ENCODE results near the gene MMP14. TPM values are rescaled to one million over a fixed set of nuclear protein-coding genes. Genes with fewer than 3 reads are reported as not detected.
A peak's percentile ranks its signal among the peaks of the same experiment; 100 is the strongest.

MMP14 gene
- total and polyA plus RNA-seq, 9 of the 15 experiments (the other 6 are each of a cell fraction or from before 2014, with no cell fraction given), result 0.36 to 5.8 (median 1.3) TPM; not detected in 2

GRCh38 chr14:22822571-22823098, 13.8 kb upstream of the MMP14 start (continued):
- TF ChIP-seq, protein P1, sequence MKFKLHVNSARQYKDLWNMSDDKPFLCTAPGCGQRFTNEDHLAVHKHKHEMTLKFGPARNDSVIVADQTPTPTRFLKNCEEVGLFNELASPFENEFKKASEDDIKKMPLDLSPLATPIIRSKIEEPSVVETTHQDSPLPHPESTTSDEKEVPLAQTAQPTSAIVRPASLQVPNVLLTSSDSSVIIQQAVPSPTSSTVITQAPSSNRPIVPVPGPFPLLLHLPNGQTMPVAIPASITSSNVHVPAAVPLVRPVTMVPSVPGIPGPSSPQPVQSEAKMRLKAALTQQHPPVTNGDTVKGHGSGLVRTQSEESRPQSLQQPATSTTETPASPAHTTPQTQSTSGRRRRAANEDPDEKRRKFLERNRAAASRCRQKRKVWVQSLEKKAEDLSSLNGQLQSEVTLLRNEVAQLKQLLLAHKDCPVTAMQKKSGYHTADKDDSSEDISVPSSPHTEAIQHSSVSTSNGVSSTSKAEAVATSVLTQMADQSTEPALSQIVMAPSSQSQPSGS (CRISPR knock-in tag; IDR thresholded peaks at IDR 0.05), result no peak
- TF ChIP-seq KLF16 (IDR thresholded peaks at IDR 0.05) (peak; percentile 42; the same call in 1 of the 2 replicates), RBFOX2 (IDR thresholded peaks at IDR 0.05; ENCODE audit: low read depth, low read length) (peak; percentile 43; the same call in 1 of the 2 replicates), RFX7 (CRISPR knock-in tag; IDR thresholded peaks at IDR 0.05) (no peak), OTX1 (CRISPR knock-in tag; IDR thresholded peaks at IDR 0.05) (no peak), ZNF197 (CRISPR knock-in tag; IDR thresholded peaks at IDR 0.05; ENCODE audit: low read depth) (no peak), POLR3G (IDR thresholded peaks at IDR 0.05; ENCODE audit: extremely low read depth, insufficient read length, insufficient replicate concordance) (no peak), TOE1 (IDR thresholded peaks at IDR 0.05; ENCODE audit: borderline replicate concordance) (no peak), TOE1 (CRISPR knock-in tag; IDR thresholded peaks at IDR 0.05; ENCODE audit: borderline replicate concordance, low read depth) (no peak), CCAR2 (IDR thresholded peaks at IDR 0.05; ENCODE audit: low read depth, low read length) (no peak), RCOR1 (IDR thresholded peaks at IDR 0.05; ENCODE audit: borderline replicate concordance in 1 of 2, low read depth in 2 of 2, low read length in 2 of 2) (peak in 1 of 2 experiments; percentile 50; a peak in 1 of 4 replicates), HNRNPLL (IDR thresholded peaks at IDR 0.05; ENCODE audit: low read depth, low read length, poor library complexity, severe bottlenecking) (no peak), LARP7 (IDR thresholded peaks at IDR 0.05) (no peak), SMARCA5 (IDR thresholded peaks at IDR 0.05) (no peak), PRDM10 (IDR thresholded peaks at IDR 0.05; ENCODE audit: partially characterized antibody) (no peak), RAD21 (CRISPR knock-in tag; conservative IDR thresholded peaks at IDR 0.05 in 1 of 2, IDR thresholded peaks at IDR 0.05 in 1 of 2) (peak; percentile 92 to 94), RBM17 (IDR thresholded peaks at IDR 0.05; ENCODE audit: borderline replicate concordance, low read depth, low read length) (no peak), ZNF408 (CRISPR knock-in tag; IDR thresholded peaks at IDR 0.05; ENCODE audit: low read depth) (no peak), KDM1A (IDR thresholded peaks at IDR 0.05) (no peak)
- TF ChIP-seq, protein P2, sequence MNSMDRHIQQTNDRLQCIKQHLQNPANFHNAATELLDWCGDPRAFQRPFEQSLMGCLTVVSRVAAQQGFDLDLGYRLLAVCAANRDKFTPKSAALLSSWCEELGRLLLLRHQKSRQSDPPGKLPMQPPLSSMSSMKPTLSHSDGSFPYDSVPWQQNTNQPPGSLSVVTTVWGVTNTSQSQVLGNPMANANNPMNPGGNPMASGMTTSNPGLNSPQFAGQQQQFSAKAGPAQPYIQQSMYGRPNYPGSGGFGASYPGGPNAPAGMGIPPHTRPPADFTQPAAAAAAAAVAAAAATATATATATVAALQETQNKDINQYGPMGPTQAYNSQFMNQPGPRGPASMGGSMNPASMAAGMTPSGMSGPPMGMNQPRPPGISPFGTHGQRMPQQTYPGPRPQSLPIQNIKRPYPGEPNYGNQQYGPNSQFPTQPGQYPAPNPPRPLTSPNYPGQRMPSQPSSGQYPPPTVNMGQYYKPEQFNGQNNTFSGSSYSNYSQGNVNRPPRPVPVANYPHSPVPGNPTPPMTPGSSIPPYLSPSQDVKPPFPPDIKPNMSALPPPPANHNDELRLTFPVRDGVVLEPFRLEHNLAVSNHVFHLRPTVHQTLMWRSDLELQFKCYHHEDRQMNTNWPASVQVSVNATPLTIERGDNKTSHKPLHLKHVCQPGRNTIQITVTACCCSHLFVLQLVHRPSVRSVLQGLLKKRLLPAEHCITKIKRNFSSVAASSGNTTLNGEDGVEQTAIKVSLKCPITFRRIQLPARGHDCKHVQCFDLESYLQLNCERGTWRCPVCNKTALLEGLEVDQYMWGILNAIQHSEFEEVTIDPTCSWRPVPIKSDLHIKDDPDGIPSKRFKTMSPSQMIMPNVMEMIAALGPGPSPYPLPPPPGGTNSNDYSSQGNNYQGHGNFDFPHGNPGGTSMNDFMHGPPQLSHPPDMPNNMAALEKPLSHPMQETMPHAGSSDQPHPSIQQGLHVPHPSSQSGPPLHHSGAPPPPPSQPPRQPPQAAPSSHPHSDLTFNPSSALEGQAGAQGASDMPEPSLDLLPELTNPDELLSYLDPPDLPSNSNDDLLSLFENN (IDR thresholded peaks at IDR 0.05; ENCODE audit: low read depth in 2 of 2, low read length in 2 of 2), result no peak

All from K562 (cell line).